ENCODE measurements around the gene FOXN3. TPM values are rescaled to one million over a fixed set of nuclear protein-coding genes. Genes with fewer than 3 reads are reported as not detected.

The FOXN3 gene
- total RNA-seq, 2 donors from 2014 or later, result 53.9 to 141 TPM

- TF ChIP-seq POLR2AphosphoS5 (IDR thresholded peaks at IDR 0.05), result no peak
- TF ChIP-seq CTCF (IDR thresholded peaks at IDR 0.05), result no peak
- TF ChIP-seq POLR2A (IDR thresholded peaks at IDR 0.05), result no peak
- H3K27ac ChIP-seq, result no peak overlapping the region
- no peaks in the 10 kb centered on the region for H3K27me3 ChIP-seq (replicated peaks; ENCODE audit: insufficient read depth)
- no peak overlapping the region for H3K4me3 ChIP-seq
- no peaks in the 10 kb centered on the region for H3K9me3 ChIP-seq
- 88% methylated on average over 7 of the region's 7 CpGs for WGBS
- no peaks in the 10 kb centered on the region for H3K36me3 ChIP-seq
- intact Hi-C loops (cut with DNase I), result no loop called here
- no peak for DNase-seq (ENCODE audit: low spot score)
- no peaks in the 10 kb centered on the region for H3K4me1 ChIP-seq (replicated peaks)
Observed at GRCh38 chr14:89294060-89294459, 123.0 kb downstream of the FOXN3 start.

DNA sequence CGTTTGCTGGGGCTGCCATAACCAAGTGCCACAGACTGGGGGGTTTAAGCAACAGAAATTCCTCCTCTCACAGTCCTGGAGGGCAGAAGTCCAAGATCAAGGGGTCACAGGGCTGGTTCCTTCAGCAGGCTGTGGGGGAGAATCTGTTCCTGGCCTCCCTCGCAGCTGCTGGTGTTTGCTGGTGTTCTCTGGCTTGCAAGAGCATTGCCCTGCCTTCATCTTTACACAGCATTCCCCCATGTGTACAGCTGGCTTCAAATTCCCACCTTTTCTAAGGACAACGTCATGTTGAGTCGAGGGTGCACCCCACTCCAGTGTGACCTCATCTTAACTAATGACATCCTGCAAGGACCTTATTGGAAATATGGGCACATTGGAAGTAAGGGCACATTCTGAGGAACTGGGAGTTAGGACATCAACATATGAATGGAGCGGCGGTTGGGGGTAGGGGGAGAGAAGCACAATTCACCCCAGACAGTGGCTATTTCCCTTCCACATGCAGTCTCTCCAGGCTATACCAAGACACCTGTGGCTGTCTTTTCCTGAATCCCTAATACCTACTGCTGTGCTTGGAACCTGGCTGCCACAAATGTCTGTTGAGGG lies 123.6 kb downstream of the FOXN3 start:
- 79% methylated on average over 6 of the region's 6 CpGs for WGBS
- Histone ChIP-seq H3K27ac (no peak overlapping the region), H3K27me3 (replicated peaks; ENCODE audit: insufficient read depth) (no peaks in the 10 kb centered on the region), H3K9me3 (no peaks in the 10 kb centered on the region), H3K4me1 (replicated peaks) (no peaks in the 10 kb centered on the region), H3K36me3 (no peaks in the 10 kb centered on the region), H3K4me3 (no peak overlapping the region)
- intact Hi-C loops (cut with DNase I), result no loop called here
- TF ChIP-seq POLR2A (IDR thresholded peaks at IDR 0.05) (no peak), CTCF (IDR thresholded peaks at IDR 0.05) (no peak), POLR2AphosphoS5 (IDR thresholded peaks at IDR 0.05) (no peak)
- DNase-seq (ENCODE audit: low spot score), result no peak

- Histone ChIP-seq H3K9me3 (no peaks in the 10 kb centered on the region), H3K27ac (no peak overlapping the region), H3K4me1 (replicated peaks) (no peaks in the 10 kb centered on the region), H3K36me3 (no peaks in the 10 kb centered on the region), H3K27me3 (replicated peaks; ENCODE audit: insufficient read depth) (no peaks in the 10 kb centered on the region), H3K4me3 (no peak overlapping the region)
- WGBS, result 85% methylated on average over 13 of the region's 13 CpGs
- no peak for DNase-seq (ENCODE audit: low spot score)
- intact Hi-C loops (cut with DNase I), result no loop called here
- no peak for TF ChIP-seq CTCF (IDR thresholded peaks at IDR 0.05)
- TF ChIP-seq POLR2AphosphoS5 (IDR thresholded peaks at IDR 0.05), result no peak
- no peak for TF ChIP-seq POLR2A (IDR thresholded peaks at IDR 0.05)
Observed at GRCh38 chr14:89292579-89293313, 124.3 kb downstream of the FOXN3 start.

GRCh38 chr14:89291351-89291940 lies 125.6 kb downstream of the FOXN3 start:
- no peaks in the 10 kb centered on the region for H3K4me1 ChIP-seq (replicated peaks)
- no peaks in the 10 kb centered on the region for H3K36me3 ChIP-seq
- H3K27ac ChIP-seq, result no peak overlapping the region
- H3K9me3 ChIP-seq, result no peaks in the 10 kb centered on the region
- TF ChIP-seq CTCF (IDR thresholded peaks at IDR 0.05) (no peak), POLR2A (IDR thresholded peaks at IDR 0.05) (no peak), POLR2AphosphoS5 (IDR thresholded peaks at IDR 0.05) (no peak)
- 92% methylated on average over 9 of the region's 9 CpGs for WGBS
- no peak overlapping the region for H3K4me3 ChIP-seq
- no peaks in the 10 kb centered on the region for H3K27me3 ChIP-seq (replicated peaks; ENCODE audit: insufficient read depth)
- DNase-seq (ENCODE audit: low spot score), result no peak
- intact Hi-C loops (cut with DNase I), result no loop called here
